Cardiac muscle cell (in vitro differentiated cells and primary cell): ENCODE data around the gene ANGPT4. TPM values are rescaled to one million over a fixed set of nuclear protein-coding genes. Genes with fewer than 3 reads are reported as not detected.

Source experiments
- DNase-seq, 2 donors: peaks; one replicate each; pipeline versions ENCODE4 v3.0.0 to v3.0.0-alpha.2; 2010 to 2017; ENCODE audit warnings: low read depth in 1 of 2, low spot score in 1 of 2
- H3K27ac ChIP-seq: fragments of 200-600 bp; sonication (generic); 2 replicates; pipeline ENCODE4 v1.5.1; 2016
- H3K27me3 ChIP-seq: fragments of 200-600 bp; sonication (generic); 2 replicates; pipeline ENCODE4 v1.6.0; 2016; ENCODE audit warnings: control low read depth
- H3K36me3 ChIP-seq: fragments of 200-600 bp; sonication (generic); 2 replicates; pipeline ENCODE4 v1.5.1; 2016; ENCODE audit warnings: control low read depth
- H3K4me1 ChIP-seq: fragments of 200-600 bp; sonication (generic); 2 replicates; pipeline ENCODE4 v1.8.1; 2017; ENCODE audit warnings: low read depth, mild to moderate bottlenecking, mixed run types
- H3K4me3 ChIP-seq: fragments of 200-600 bp; sonication (generic); 2 replicates; pipeline ENCODE4 v1.5.1; 2016; ENCODE audit warnings: mild to moderate bottlenecking
- H3K9me3 ChIP-seq: fragments of 200-600 bp; sonication (generic); 2 replicates; pipeline ENCODE4 v1.5.1; 2017; ENCODE audit warnings: low read depth, mild to moderate bottlenecking, control low read depth
- CTCF ChIP-seq: IDR thresholded peaks from 2 replicates; pipeline ENCODE4 v1.5.1; 2012; ENCODE audit warnings: low read depth, mild to moderate bottlenecking, low read length
- polyA plus RNA-seq: library from polyadenylated mRNA; unstranded; fragments of >200 nt; fragmentation: Nextera tagmentation; extraction: Ambion mirVana; gene quantifications from 2 replicates; pipeline ENCODE4 v1.2.1, GENCODE V29; 2016
- total RNA-seq: library from RNA; depleted of rRNA; stranded (reverse); fragments of >200 nt; gene quantifications from 2 replicates; pipeline ENCODE4 v1.2.3, GENCODE V29; 2016

Gene ANGPT4
- total and polyA plus RNA-seq, 2 experiments from 2014 or later, result 0.15 to 0.80 TPM

- H3K27me3 ChIP-seq, result no peaks in the 10 kb centered on the region
- H3K4me3 ChIP-seq, result no peak overlapping the region
- no peaks in the 10 kb centered on the region for H3K36me3 ChIP-seq
- no peak overlapping the region for H3K27ac ChIP-seq
- no peak for DNase-seq
- no peak for TF ChIP-seq CTCF
- H3K9me3 ChIP-seq, result no peaks in the 10 kb centered on the region
- H3K4me1 ChIP-seq, result no peaks in the 10 kb centered on the region
Observed at GRCh38 chr20:955111-955510, 39.0 kb upstream of the ANGPT4 start.

GRCh38 chr20:953742-954141 is 37.6 kb upstream of the ANGPT4 start:
- Histone ChIP-seq H3K36me3 (no peaks in the 10 kb centered on the region), H3K4me1 (no peaks in the 10 kb centered on the region), H3K4me3 (no peak overlapping the region), H3K27me3 (no peaks in the 10 kb centered on the region), H3K27ac (no peak overlapping the region), H3K9me3 (no peaks in the 10 kb centered on the region)
- peak; percentile 14 to 45 for DNase-seq
- TF ChIP-seq CTCF, result peak; percentile 48

- no peaks in the 10 kb centered on the region for H3K9me3 ChIP-seq
- no peak for DNase-seq
- H3K4me1 ChIP-seq, result no peaks in the 10 kb centered on the region
- no peak for TF ChIP-seq CTCF
- no peaks in the 10 kb centered on the region for H3K27me3 ChIP-seq
- no peaks in the 10 kb centered on the region for H3K36me3 ChIP-seq
- no peak overlapping the region for H3K4me3 ChIP-seq
- H3K27ac ChIP-seq, result no peak overlapping the region
Observed at GRCh38 chr20:952196-952795, 36.2 kb upstream of the ANGPT4 start.

GRCh38 chr20:951384-952169 is 35.4 kb upstream of the ANGPT4 start:
- no peaks in the 10 kb centered on the region for H3K27me3 ChIP-seq
- TF ChIP-seq CTCF, result no peak
- DNase-seq, result peak in 1 of 2 donors; percentile 7
- H3K4me1 ChIP-seq, result peaks cover 4% of the 10 kb centered on the region
- no peak overlapping the region for H3K27ac ChIP-seq
- no peaks in the 10 kb centered on the region for H3K9me3 ChIP-seq
- no peaks in the 10 kb centered on the region for H3K36me3 ChIP-seq
- H3K4me3 ChIP-seq, result no peak overlapping the region

- H3K27me3 ChIP-seq, result no peaks in the 10 kb centered on the region
- H3K9me3 ChIP-seq, result no peaks in the 10 kb centered on the region
- no peak overlapping the region for H3K4me3 ChIP-seq
- no peak for DNase-seq
- H3K27ac ChIP-seq, result no peak overlapping the region
- no peak for TF ChIP-seq CTCF
- H3K4me1 ChIP-seq, result peaks cover 18% of the 10 kb centered on the region
- no peaks in the 10 kb centered on the region for H3K36me3 ChIP-seq
Observed at GRCh38 chr20:949717-950116, 33.6 kb upstream of the ANGPT4 start.
